NCI-H82 treated with DMSO at 0.1 percent for 48 hours (cell line): ENCODE data around the gene ZNF236.
"Not testable (repeated sequence)": the region's sequence is repeated elsewhere in the genome, so short reads cannot be mapped to it uniquely, and the experiment has no call there.

Source experiments
- DNase-seq: peaks from one replicate; lab custom pipeline; 2025; ENCODE audit not compliant: unreplicated experiment; lab: John Stamatoyannopoulos, UW

Gene ZNF236

DNA sequence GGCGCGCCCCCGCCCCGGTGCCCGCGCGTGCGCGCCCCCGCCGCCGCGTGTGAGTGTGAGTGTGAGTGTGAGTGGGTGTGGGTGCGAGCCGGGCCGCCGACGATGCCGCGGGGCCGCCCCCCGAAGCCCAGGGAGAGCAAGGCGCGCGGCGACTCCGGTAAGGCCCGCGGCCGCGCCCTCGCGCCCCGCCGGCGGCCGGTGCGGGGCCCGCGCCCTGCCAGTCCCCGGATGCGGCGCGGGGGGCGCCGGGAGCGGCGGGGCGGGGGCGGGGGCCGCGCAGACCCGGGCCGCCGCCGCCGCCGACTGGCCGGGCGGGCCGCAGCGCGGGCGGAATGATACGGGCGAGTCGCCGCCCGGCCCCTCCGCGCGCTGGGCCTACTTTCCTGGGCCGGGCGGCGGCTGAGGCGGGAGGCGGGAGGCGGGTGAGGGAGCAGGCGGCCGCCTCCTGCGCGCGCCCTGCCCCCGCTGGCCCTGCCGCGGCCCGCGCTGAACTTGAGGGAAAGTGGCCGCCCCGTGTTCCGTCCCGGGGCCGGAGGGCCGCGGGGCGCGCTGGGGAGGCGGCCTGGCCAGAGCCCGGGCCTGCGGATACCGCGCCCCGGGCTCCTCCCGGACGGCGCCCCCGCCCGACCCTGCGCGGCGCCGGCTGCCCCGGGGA, at the start of gene ZNF236:
Gene ZNF236, plus strand, starts transcription at position 52 of the 655 bp plus-strand sequence. Its CDS starts 51 bp downstream, at position 103.
- DNase-seq = no peak

DNA sequence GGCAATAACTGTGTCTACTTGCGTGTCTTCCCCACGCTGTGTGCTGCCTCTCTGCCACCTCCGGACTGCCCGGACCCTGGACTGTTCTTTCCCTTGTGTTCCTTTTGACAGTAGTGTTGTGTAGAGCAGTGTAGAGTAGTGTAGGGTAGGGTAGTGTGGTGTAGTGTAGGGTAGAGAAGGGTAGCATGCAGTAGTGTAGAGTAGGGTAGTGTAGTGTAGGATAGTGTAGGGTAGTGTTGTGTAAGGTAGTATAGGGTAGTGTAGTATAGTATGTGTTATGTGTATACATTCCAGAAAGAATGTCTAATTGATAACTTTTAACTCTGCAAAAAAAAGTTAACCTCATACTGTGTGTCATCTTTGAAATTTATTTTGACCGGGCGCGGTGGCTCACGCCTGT, 49.7 kb upstream of the ZNF236 start:
- no peak for DNase-seq

DNA sequence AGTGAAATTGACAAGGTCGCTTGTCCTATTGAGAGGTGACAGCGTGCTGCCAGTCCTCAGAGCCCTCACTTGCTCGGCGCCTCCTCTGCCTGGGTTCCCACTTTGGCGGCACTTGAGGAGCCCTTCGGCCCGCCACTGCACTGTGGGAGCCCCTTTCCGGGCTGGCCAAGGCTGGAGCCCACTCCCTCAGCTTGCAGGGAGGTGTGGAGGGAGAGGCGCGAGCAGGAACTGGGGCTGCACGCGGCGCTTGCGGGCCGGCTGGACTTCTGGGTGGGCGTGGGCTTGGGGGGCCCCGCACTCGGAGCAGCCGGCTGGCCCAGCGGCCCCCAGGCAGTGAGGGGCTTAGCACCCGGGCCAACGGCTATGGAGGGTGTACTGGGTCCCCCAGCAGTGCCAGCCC, 45.3 kb upstream of the ZNF236 start:
- DNase-seq = not testable (repeated sequence)

DNA sequence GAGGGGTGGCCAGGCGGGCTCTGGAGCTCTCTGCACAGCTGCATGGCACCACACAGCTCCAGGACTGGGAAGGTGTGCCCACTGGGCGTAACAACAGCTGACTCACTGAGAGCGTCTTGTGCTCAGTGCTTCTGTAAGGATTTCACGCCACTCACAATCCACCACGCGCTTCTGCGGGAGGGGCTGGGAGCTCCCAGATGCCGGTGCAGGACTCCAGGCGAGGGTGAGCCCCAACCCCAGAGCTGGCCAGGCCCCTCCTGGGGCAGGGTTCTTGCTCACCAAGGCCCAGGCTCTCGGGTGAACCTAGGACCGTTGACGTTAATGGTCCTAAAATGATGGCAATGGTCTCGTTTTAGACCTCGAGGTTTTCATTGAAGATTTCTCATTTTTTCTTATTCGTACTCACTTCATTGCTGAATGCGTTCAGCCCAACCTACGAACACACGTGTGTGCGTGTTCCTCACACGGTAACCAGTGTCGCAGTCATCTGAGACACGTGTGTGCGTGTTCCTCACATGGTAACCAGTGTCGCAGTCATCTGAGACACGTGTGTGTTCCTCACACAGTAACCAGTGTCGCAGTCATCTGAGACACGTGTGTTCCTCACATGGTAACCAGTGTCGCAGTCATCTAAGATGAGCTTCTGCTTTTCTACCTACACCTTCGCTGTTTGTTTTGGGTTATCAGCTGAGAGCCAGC, 38.4 kb upstream of the ZNF236 start:
- no peak for DNase-seq

DNA sequence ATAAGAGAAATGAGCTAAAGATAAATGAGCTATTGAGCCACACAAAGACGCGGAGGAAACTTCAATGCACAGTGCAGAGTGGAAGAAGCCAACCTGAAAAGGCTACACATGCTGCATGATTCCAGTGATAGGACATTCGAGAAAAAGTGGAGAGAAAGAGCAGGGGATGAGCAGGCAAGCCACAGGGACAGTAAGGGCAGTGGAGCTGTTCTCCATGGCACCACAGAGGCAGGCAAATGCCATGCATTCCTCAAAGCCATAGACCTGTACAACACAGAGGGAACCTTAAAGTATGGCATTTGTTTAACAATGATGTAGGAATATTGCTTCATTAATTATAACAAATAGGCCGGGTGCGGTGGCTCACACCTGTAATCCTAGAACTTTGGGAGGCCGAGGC, 36.5 kb upstream of the ZNF236 start:
- no peak for DNase-seq

DNA sequence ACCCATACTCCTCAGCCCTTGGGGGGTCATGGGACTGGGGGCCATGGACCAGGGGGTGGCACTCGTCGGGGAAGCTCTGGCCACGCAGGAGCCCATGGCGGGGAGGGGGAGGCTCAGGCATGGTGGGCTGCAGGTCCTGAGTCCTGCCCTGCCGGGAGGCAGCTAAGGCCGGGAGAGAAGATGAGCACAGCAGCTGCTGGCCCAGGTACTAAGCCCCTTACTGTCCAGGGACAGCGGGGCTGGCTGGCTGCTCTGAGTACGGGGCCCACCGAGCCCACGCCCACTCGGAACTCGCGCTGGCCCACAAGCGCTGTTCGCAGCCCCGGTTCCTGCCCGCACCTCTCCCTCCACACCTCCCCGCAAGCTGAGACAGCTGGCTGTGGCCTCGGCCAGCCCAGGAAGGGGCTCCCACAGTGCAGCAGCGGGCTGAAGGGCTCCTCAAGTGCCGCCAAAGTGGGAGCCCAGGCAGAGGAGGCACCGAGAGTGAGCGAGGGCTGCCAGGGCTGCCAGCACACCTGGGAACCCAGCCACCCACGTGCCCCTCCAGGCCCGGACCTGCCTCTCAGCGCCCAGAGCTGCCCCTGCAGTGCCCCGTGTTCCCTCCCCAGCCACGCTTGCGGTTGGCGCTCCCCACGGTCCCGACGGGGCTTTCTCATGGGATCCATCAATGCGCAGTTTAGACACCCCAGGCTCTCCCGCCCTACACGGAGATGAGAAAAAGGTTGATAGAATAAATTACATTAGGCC, 33.6 kb upstream of the ZNF236 start:
- no peak for DNase-seq

DNA sequence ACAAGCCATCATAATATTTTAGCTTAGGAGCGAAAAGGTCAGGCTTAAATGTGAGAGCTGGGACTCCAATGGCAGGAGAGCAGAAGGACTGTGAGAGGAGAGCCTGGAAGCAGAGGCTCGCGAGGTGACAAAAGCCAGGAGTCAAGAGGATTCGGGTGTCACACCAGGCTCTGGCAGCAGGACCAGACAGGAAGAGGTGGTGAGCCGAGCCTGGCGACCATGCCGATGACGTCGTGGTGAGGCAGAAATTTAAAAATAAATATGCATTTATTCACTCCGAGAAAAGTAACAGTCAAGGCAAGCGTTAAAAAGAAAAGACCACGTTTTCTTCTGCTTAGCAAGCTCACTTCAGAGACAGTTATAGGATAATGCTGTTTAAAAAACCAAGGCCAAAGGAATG, 31.3 kb upstream of the ZNF236 start:
- no peak for DNase-seq

DNA sequence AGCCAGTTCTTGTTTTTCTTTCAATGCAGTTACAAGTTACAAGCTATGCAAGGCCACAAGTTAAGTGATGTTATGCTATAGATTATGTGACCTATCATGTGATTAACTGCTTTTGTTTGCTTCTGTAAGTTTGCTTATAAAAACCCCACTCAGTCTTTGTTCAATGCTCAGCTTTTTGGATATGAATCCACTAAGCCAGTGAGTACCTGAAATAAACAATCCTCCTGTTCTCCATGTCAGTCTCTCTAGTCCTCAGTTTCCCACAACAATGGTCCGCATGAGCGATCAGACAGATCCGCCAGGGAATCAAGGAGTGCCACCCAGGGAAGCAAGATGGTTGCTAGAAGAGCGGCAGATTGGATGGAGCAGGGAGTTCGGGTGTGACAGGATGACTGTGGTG, 30.7 kb upstream of the ZNF236 start:
- no peak for DNase-seq

DNA sequence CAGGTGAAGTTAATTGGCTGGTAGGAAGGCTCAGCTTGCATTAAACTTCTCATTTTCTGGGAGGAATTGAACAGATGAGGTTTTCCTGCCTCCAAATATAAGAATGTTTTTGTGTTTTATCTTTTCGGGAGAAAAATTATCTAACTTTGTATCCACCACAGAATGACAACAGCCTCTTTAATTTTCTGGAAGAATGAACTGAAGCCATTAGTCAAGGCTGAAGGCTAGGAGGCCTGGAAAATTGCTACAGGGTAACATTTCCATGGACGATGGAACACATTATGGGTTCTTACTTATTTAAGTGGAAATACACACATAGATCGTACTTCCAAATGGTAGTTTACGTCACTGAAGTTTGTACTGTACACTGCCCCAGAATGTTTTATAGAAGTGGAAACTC, 28.0 kb upstream of the ZNF236 start:
- no peak for DNase-seq

DNA sequence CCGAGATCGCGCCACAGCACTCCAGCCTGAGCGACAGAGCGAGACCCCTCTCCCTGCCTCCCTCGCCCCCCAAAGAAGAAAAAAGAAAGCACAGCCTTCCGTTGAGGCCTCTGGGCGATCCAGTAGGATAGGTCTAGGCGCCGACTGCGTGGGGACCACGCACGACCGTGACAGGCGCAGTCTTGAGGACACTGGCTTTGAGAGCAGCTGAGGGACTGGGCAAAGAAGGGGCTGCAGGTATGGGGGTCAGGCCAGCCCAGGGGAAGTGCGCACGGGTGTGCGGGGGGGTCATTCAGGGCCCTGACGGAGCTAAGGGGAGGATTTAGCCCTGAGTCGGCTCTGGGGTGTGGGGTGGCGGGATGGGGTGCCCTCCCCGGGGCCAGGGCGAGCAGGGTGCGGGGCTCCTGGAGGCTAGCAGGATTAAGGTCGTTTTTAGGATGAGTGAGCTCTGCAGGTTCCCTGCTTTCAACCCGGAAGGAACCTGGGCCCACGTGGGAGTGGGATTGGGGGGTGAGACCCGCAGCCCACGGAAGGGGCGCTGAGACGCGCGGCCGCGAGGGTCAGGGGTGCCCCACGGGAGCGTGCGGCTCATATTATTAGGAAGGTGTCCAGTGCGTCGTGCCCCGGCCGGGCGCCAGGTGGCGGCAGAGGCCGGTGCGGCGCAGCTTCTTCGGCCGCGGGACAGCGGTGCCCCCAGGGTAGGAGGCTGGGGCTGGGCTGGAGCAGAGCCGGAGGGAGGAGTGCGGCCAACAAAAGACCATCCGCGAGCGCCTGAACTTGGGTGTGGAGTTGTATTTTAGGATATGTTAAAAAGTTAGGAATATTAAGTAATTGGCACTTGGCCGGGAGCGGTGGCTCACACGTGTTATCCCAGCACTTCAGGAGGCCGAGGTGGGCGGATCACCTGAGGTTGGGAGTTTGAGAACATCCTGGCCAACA, 20.5 kb upstream of the ZNF236 start:
- DNase-seq = no peak

DNA sequence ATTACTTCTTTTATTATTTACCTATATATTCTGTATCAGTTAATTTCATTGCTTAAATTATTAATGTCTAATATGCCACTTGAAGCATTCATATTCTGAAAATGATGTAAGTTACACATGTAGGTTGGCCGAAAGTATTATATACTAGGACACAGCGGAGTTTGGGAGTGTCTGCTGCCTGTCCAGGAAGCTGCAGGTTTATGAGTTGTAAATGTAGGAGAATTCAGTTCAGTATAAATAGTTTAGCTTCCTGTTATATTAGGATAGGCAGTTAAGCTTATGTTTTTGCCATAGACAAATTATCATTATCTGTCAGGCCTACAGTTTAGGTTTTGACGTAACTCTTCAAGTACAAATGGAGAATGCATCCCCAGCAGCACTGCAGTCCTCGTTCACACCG, 18.9 kb upstream of the ZNF236 start:
- DNase-seq = no peak

DNA sequence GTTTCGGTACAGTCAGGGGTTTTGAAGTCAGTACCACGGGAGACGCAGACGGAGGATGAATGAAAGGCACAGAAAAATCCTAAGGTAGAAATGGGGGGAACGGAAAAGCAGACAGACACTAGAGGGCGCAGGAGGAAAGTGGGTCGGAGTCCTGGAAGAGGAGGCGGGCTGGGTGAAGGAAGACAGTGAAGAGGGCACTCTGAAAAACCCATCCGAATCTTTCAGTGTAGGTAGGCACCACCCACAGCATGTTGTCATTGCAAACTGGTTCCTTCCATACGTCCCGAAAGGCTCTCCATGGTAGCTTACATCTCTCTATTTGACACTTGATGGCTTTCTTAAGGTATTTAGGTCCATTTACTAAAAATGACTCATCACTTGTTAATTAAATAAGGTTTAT, 18.5 kb upstream of the ZNF236 start:
- DNase-seq = peak; percentile 74

DNA sequence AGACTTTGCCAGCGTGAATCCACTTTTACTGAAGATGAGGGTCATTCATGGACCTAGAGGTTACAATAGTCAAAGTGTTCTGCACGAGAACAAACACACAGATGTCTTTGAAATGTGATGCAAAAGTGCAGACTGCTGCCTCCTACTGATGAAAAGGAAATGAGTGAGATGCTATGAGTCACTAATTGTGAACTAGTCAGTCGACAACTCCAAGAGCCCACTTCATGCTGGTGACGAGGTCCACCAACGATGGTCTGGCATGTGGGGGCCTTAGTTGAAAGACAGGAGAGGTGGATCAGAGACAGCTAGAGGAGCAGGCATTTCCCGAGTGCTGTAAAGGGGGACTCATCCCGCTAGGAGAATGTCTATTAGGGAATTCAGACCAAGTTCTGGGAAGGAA, 17.1 kb upstream of the ZNF236 start:
- DNase-seq = no peak

DNA sequence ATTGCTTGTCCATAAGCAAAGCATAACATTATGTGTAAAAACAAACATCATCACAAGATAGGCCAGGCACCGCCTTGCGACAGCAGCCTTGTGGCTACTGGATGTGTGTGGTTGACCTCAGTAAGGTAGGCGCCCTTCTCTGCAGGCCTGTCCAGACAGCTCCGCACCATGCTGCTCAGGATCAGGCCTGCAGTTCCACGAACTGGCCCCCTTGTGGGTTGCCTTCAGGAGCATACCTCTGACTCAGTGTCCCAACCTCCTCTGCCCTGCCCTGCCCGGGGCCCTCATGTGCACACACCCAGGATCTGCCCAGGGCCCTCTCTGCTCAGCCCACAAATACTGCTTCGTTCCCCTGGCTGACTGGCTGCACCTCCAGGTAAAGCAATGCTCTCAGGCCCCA, 16.1 kb upstream of the ZNF236 start:
- DNase-seq = no peak

DNA sequence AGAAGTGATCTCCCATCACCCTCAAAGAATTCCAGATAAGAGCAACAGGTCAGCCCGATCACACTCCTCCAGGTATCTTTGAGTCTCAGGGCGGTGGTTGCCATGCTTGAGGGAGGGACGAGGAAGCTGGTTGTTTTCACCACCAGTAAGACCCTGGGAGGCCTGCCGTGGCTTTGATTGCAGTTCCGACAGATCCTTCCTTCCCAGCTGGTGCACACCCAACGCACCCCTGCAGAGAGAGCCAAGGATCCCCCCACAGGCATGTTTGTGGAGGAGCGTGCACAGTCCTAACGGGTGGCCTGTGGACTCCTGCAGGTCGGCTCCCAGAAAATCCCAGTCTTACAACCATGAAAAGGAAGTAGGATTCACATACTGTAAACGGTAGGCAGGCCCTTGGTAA, 13.8 kb upstream of the ZNF236 start:
- no peak for DNase-seq

DNA sequence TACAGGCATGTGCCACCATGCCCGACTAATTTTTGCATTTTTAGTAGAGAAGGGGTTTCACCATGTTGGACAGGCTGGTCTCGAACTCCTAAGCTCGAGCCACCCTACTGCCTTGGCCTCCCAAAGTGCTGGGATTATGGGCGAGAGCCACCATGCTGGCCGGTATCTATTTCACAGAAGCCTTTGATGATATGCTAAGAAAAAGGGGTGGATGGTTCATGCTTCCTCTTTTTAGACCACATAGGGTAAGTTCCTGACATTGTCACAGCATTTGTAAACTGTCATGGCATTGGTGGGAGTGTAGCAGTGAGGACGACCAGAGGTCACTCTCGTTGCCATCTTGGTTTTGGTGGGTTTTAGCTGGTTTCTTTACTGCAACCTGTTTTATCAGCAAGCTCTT, 10.8 kb upstream of the ZNF236 start:
- not testable (repeated sequence) for DNase-seq

DNA sequence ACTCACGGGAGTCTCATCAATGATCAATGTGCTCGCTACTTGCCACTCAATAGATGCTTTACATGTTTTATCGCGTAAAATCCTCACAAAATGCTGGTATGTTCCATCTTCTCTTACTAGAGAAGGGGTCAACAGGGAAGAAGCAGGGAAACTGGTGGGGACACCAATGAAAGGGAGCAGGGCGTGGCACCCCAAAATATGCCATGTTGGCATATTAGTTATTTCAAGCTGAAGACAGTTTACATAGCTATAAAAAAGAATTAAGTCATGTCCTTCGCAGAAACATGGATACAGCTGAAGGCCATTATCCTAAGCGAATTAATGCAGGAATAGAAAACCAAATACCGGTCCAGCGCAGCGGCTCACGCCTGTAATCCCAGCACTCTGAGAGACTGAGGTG, 8.1 kb upstream of the ZNF236 start:
- DNase-seq = no peak

DNA sequence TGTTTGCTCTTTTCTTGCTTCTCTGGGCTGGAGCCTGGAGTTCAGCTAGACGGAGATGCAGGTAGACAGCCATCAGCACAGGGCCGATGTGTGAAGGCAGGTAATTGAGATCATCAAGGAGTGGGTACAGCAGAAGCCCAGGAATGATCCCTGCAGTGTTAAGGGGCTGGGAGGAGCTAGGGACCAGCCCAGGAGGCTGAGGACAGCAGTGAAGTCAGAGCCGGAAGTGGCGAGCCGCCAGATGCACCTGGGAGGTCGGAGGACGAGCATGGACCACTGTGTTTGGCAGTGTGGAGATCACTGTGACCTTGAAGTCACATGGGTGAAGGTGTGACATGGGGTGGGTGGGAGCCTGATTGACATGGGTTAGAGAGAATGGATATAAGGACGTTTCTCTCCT, 6.2 kb upstream of the ZNF236 start:
- no peak for DNase-seq

DNA sequence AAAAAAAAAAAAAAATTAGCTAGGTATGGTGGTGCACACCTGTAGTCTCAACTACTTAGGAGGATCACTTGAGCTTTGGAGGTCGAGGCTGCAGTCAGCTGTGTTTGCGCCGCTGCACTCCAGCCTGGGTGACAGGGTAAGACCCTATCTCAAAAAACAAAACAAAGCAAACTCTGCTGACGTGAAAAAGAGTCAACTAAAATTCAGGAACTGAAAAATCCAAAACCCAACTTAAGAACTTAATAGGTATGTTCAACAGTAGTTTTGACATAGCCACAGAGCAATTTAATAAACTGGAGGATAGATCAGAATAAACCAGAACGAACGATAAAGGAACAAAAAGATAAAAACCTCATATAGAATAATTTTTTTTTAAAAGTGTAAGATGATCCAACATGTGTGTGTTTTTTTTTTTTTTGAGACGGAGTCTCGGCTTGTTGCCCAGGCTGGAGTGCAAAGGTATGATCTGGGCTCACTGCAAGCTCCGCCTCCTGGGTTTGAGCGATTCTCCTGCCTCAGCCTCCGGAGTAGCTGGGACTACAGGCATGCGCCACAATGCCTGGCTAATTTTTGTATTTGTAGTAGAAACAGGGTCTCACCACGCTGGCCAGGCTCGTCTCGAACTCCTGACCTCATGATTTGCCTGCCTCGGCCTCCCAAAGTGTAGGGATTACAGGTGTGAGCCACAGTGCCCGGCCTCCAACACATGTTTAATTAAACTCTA, 4.3 kb upstream of the ZNF236 start:
- DNase-seq = no peak

DNA sequence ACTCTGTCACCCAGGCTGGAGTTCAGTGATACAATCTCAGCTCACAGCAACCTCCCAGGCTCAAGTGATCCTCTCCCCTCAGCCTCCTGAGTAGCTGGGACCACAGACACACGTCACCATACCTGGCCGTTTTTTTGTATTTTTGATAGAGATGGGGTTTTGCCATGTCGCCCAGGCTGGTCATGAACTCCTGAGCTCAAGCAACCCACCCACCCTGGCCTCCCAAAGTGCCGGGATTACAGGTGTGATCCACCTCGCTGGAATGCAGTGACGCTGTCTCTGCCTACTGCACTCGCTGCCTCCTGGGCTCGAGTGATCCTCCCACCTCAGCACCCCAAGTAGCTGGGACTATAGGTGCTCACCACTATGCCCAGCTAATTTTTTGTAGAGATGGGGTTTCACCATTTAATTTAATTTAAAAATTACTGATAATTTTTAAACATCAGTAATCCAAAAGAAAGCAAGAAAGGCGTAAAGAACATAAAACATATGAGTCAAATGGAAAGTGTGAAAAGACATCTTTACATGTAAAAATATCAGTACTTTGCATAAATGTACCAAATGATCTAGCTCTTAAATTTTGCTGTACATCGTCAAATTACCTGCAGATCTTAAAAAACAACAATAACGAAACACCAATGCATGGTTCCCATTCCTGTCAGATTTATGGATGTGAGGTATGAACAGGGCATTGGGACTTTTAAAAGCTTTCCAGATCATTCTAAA, 2.8 kb upstream of the ZNF236 start:
- DNase-seq = no peak
